ENCODE data around the gene ICAM2.
"Not testable (repeated sequence)": the region's sequence is repeated elsewhere in the genome, so short reads cannot be mapped to it uniquely, and the experiment has no call there.

The ICAM2 gene

GRCh38 chr17:63988741-63989621 lies 31.5 kb downstream of the ICAM2 start:
- Mint-ChIP-seq H3K9me3 (peaks cover 8% of the 10 kb centered on the region), H3K27me3 (peaks cover 35% of the 10 kb centered on the region), H3K27ac (peak overlapping the region; percentile 66), H3K4me1 (ENCODE audit: low read depth) (peaks cover 65% of the 10 kb centered on the region), H3K4me3 (no peak overlapping the region), H3K36me3 (ENCODE audit: low read depth) (no peaks in the 10 kb centered on the region)
- intact Hi-C loops (cut with micrococcal nuclease): no loop called here

- peaks cover 35% of the 10 kb centered on the region for H3K27me3 Mint-ChIP-seq
- H3K36me3 Mint-ChIP-seq (ENCODE audit: low read depth): no peaks in the 10 kb centered on the region
- peaks cover 8% of the 10 kb centered on the region for H3K9me3 Mint-ChIP-seq
- intact Hi-C loops (cut with micrococcal nuclease): no loop called here
- H3K4me3 Mint-ChIP-seq: no peak overlapping the region
- peak overlapping the region; percentile 66 for H3K27ac Mint-ChIP-seq
- H3K4me1 Mint-ChIP-seq (ENCODE audit: low read depth): peaks cover 68% of the 10 kb centered on the region
Measured at GRCh38 chr17:63988127-63988478, 32.3 kb downstream of the ICAM2 start.

GRCh38 chr17:63987221-63988126 lies 33.0 kb downstream of the ICAM2 start:
- Mint-ChIP-seq H3K4me3 (no peak overlapping the region), H3K27ac (peak overlapping the region; percentile 57), H3K27me3 (peaks cover 32% of the 10 kb centered on the region), H3K36me3 (ENCODE audit: low read depth) (no peaks in the 10 kb centered on the region), H3K9me3 (peaks cover 2% of the 10 kb centered on the region), H3K4me1 (ENCODE audit: low read depth) (peaks cover 68% of the 10 kb centered on the region)
- intact Hi-C loops (cut with micrococcal nuclease): no loop called here

- peaks cover 28% of the 10 kb centered on the region for H3K27me3 Mint-ChIP-seq
- no peaks in the 10 kb centered on the region for H3K36me3 Mint-ChIP-seq (ENCODE audit: low read depth)
- no peaks in the 10 kb centered on the region for H3K9me3 Mint-ChIP-seq
- H3K4me1 Mint-ChIP-seq (ENCODE audit: low read depth): peaks cover 61% of the 10 kb centered on the region
- no peak overlapping the region for H3K4me3 Mint-ChIP-seq
- intact Hi-C loops (cut with micrococcal nuclease): no loop called here
- no peak overlapping the region for H3K27ac Mint-ChIP-seq
Measured at GRCh38 chr17:63986821-63987220, 33.6 kb downstream of the ICAM2 start.

GRCh38 chr17:63985387-63986140 lies 34.9 kb downstream of the ICAM2 start:
- H3K9me3 Mint-ChIP-seq: no peaks in the 10 kb centered on the region
- no peaks in the 10 kb centered on the region for H3K36me3 Mint-ChIP-seq (ENCODE audit: low read depth)

GRCh38 chr17:63984651-63985386 lies 35.6 kb downstream of the ICAM2 start:
- H3K27ac Mint-ChIP-seq: peak overlapping the region; percentile 51
- H3K36me3 Mint-ChIP-seq (ENCODE audit: low read depth): no peaks in the 10 kb centered on the region
- H3K9me3 Mint-ChIP-seq: no peaks in the 10 kb centered on the region
- no peak overlapping the region for H3K4me3 Mint-ChIP-seq
- H3K27me3 Mint-ChIP-seq: peaks cover 11% of the 10 kb centered on the region
- intact Hi-C loops (cut with micrococcal nuclease): no loop called here
- peaks cover 45% of the 10 kb centered on the region for H3K4me1 Mint-ChIP-seq (ENCODE audit: low read depth)

More at GRCh38 chr17:63985387-63986140, 34.9 kb downstream of the ICAM2 start:
- no peak overlapping the region for H3K4me3 Mint-ChIP-seq
- peak overlapping the region; percentile 31 for H3K27ac Mint-ChIP-seq
- intact Hi-C loops (cut with micrococcal nuclease): no loop called here
- H3K27me3 Mint-ChIP-seq: peaks cover 15% of the 10 kb centered on the region
- H3K4me1 Mint-ChIP-seq (ENCODE audit: low read depth): peaks cover 53% of the 10 kb centered on the region

- H3K36me3 Mint-ChIP-seq (ENCODE audit: low read depth): no peaks in the 10 kb centered on the region
- H3K9me3 Mint-ChIP-seq: no peaks in the 10 kb centered on the region
- H3K27ac Mint-ChIP-seq: peak overlapping the region; percentile 51
- peaks cover 44% of the 10 kb centered on the region for H3K4me1 Mint-ChIP-seq (ENCODE audit: low read depth)
- intact Hi-C loops (cut with micrococcal nuclease): no loop called here
- H3K27me3 Mint-ChIP-seq: peaks cover 11% of the 10 kb centered on the region
- H3K4me3 Mint-ChIP-seq: no peak overlapping the region
Measured at GRCh38 chr17:63984236-63984635, 36.2 kb downstream of the ICAM2 start.

- intact Hi-C loops (cut with micrococcal nuclease): no loop called here
- H3K9me3 Mint-ChIP-seq: no peaks in the 10 kb centered on the region
- H3K27me3 Mint-ChIP-seq: peaks cover 6% of the 10 kb centered on the region
- peaks cover 44% of the 10 kb centered on the region for H3K4me1 Mint-ChIP-seq (ENCODE audit: low read depth)
- no peak overlapping the region for H3K4me3 Mint-ChIP-seq
- H3K36me3 Mint-ChIP-seq (ENCODE audit: low read depth): no peaks in the 10 kb centered on the region
- no peak overlapping the region for H3K27ac Mint-ChIP-seq
Measured at GRCh38 chr17:63983320-63983719, 37.1 kb downstream of the ICAM2 start.

- H3K27me3 Mint-ChIP-seq; H3K9me3 Mint-ChIP-seq; H3K36me3 Mint-ChIP-seq (ENCODE audit: low read depth); intact Hi-C loops (cut with micrococcal nuclease); H3K27ac Mint-ChIP-seq; H3K4me3 Mint-ChIP-seq: not testable (repeated sequence)
- H3K4me1 Mint-ChIP-seq (ENCODE audit: low read depth): peaks cover 44% of the 10 kb centered on the region
Measured at GRCh38 chr17:63982641-63983040, 37.8 kb downstream of the ICAM2 start.

GRCh38 chr17:63978272-63979200 lies 41.9 kb downstream of the ICAM2 start:
- intact Hi-C loops (cut with micrococcal nuclease): no loop called here
- Mint-ChIP-seq H3K4me1 (ENCODE audit: low read depth) (peaks cover 19% of the 10 kb centered on the region), H3K27me3 (peaks cover 18% of the 10 kb centered on the region), H3K4me3 (no peak overlapping the region), H3K9me3 (no peaks in the 10 kb centered on the region), H3K36me3 (ENCODE audit: low read depth) (no peaks in the 10 kb centered on the region), H3K27ac (no peak overlapping the region)

- no peaks in the 10 kb centered on the region for H3K36me3 Mint-ChIP-seq (ENCODE audit: low read depth)
- H3K27me3 Mint-ChIP-seq: peaks cover 18% of the 10 kb centered on the region
- intact Hi-C loops (cut with micrococcal nuclease): no loop called here
- no peaks in the 10 kb centered on the region for H3K9me3 Mint-ChIP-seq
- no peak overlapping the region for H3K4me3 Mint-ChIP-seq
- H3K4me1 Mint-ChIP-seq (ENCODE audit: low read depth): peaks cover 9% of the 10 kb centered on the region
- H3K27ac Mint-ChIP-seq: no peak overlapping the region
Measured at GRCh38 chr17:63976702-63977101, 43.7 kb downstream of the ICAM2 start.

- intact Hi-C loops (cut with micrococcal nuclease): no loop called here
- H3K36me3 Mint-ChIP-seq (ENCODE audit: low read depth): no peaks in the 10 kb centered on the region
- no peaks in the 10 kb centered on the region for H3K9me3 Mint-ChIP-seq
- H3K27ac Mint-ChIP-seq: no peak overlapping the region
- no peak overlapping the region for H3K4me3 Mint-ChIP-seq
- peaks cover 18% of the 10 kb centered on the region for H3K27me3 Mint-ChIP-seq
- peaks cover 9% of the 10 kb centered on the region for H3K4me1 Mint-ChIP-seq (ENCODE audit: low read depth)
Measured at GRCh38 chr17:63975541-63976092, 44.8 kb downstream of the ICAM2 start.

All from dendritic cell treated with granulocyte-macrophage colony-stimulating factor and Interleukin-4, amounts not matched to agents 40 ng/mL and 50 ng/mL, for 4 days (primary cell).